Skeletal muscle satellite cell (primary cell): Measurements from ENCODE around the gene SMOC2.

ENCODE experiments used
- H3K27me3 ChIP-seq: 2 replicates; pipeline ENCODE4 v1.7.0; 2013; ENCODE audit warnings: low read length; ENCODE audit not compliant: control insufficient read depth, insufficient read depth
- H3K36me3 ChIP-seq: 2 replicates; pipeline ENCODE4 v1.7.0; 2013; ENCODE audit warnings: mild to moderate bottlenecking, control low read depth, low read length; ENCODE audit not compliant: insufficient read depth
- H3K4me1 ChIP-seq: 2 replicates; pipeline ENCODE4 v1.7.0; 2013; ENCODE audit warnings: low read length; ENCODE audit not compliant: control insufficient read depth, insufficient read depth
- H3K4me2 ChIP-seq: 2 replicates; pipeline ENCODE4 v1.7.0; 2013; ENCODE audit warnings: mild to moderate bottlenecking, low read length
- H3K4me3 ChIP-seq: 2 replicates; pipeline ENCODE4 v1.7.0; 2013; ENCODE audit warnings: low read length
- H3K9ac ChIP-seq: 2 replicates; pipeline ENCODE4 v1.7.0; 2013; ENCODE audit warnings: mild to moderate bottlenecking, low read depth, low read length, moderate library complexity
- H3K9me3 ChIP-seq: replicated peaks from 2 replicates; pipeline ENCODE4 v1.7.0; 2013; ENCODE audit warnings: mild to moderate bottlenecking, control low read depth, low read length

SMOC2 gene

DNA sequence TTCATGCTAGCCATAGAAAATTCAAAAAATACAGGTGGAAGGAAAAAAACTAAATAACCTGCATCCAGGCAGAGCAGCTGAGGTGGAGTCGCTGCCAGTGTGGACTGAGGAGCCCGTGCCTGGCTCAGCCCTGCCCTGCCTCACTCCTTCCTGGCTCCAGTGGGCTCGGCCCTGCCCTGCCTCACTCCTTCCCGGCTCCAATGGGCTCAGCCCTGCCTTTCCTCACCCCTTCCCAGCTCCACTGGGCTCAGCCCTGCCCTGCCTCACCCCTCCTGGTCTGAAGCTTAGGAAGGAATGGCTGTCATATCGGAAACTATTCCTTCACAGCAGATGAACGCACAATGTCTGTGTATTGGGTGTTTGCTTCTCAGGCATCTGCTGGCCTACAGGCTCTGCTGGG lies 142.1 kb downstream of the SMOC2 start:
- Histone ChIP-seq H3K9ac (no peak overlapping the region), H3K27me3 (no peaks in the 10 kb centered on the region), H3K4me1 (no peaks in the 10 kb centered on the region), H3K4me3 (no peak overlapping the region), H3K9me3 (peaks cover 20% of the 10 kb centered on the region), H3K4me2 (no peak overlapping the region), H3K36me3 (no peaks in the 10 kb centered on the region)

DNA sequence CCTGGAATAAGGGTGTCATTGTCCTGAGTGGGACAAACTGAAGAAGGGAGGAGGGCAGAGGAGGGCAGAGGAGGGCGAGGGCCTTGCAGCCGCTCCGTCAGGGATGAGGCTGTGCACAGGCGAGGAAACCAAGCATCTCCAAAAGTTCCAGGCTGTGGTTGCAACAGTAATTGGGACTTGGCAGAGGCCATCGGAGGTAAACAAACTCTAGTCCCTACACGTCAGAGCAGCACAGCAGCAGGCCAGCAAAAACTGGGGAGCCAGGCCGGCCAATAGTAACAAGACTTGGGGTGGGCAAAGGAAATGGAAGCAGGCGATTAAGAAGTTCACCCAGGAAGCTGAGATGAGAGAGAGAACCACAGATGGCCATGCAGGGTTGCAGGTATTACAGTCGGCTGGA lies 142.8 kb downstream of the SMOC2 start:
- H3K4me1 ChIP-seq: no peaks in the 10 kb centered on the region
- H3K36me3 ChIP-seq: no peaks in the 10 kb centered on the region
- H3K9me3 ChIP-seq: peaks cover 19% of the 10 kb centered on the region
- no peak overlapping the region for H3K4me2 ChIP-seq
- no peak overlapping the region for H3K9ac ChIP-seq
- no peaks in the 10 kb centered on the region for H3K27me3 ChIP-seq
- H3K4me3 ChIP-seq: no peak overlapping the region

DNA sequence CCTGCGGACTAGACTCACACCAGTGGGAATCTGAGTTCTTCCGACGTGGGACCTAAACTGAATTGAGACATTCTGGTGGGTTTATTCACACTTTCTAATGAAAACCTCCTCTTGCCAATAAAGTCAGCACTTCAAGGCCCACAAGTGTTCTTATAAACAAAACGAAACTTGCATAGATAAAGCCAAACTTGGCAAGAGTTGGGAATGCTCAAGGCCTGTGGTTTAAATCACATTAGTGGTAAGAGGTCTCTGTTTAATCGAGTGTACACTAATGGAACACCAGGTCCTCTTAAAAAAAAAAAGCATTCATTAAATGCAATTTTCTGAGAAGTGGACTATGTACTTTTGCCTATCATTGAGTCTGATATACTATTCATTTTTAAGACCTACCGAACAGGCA lies 143.3 kb downstream of the SMOC2 start:
- Histone ChIP-seq H3K4me2 (no peak overlapping the region), H3K4me3 (no peak overlapping the region), H3K9ac (no peak overlapping the region), H3K9me3 (peaks cover 19% of the 10 kb centered on the region), H3K27me3 (no peaks in the 10 kb centered on the region), H3K4me1 (no peaks in the 10 kb centered on the region), H3K36me3 (no peaks in the 10 kb centered on the region)

DNA sequence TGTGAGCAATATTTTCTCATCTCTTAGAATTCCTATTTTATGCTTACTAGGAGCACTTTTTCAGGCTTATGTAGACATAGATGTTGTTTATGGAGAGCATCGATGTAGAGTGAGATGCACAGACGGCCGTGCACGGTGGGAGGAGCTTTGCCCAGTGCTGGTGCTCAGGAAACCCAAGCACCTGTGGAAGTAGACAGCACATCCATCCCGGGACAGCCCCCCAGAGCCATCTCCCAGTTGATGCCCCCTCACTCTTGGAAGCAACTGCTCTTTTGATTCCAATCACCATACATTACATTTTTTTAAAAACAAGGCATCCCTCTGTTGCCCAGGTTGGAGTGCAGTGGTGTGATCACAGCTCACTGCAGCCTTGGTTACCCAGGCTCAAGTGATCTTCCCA lies 143.7 kb downstream of the SMOC2 start:
- no peaks in the 10 kb centered on the region for H3K4me1 ChIP-seq
- H3K36me3 ChIP-seq: no peaks in the 10 kb centered on the region
- H3K4me2 ChIP-seq: no peak overlapping the region
- no peaks in the 10 kb centered on the region for H3K27me3 ChIP-seq
- H3K9me3 ChIP-seq: peaks cover 19% of the 10 kb centered on the region
- H3K9ac ChIP-seq: no peak overlapping the region
- H3K4me3 ChIP-seq: no peak overlapping the region

DNA sequence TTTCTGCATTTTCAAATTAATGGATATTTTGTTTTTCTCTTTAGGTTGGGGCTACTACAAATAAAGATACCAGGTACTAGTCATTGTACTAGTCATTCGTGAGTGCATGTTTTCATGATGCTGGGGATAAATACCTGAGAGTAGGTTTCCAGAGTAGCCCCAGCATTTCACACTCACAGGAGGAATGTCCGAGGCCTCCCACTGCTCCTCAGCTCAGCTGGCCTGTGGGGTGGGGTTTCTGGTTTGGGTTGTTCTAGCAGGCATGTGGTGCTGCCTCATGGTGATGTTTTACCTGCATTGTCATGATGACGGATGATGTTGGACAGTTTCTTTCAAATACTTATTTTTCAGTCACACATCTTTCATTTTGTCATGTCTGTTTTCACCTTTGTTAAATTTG lies 144.5 kb downstream of the SMOC2 start:
- Histone ChIP-seq H3K4me2 (no peak overlapping the region), H3K4me1 (no peaks in the 10 kb centered on the region), H3K4me3 (no peak overlapping the region), H3K27me3 (no peaks in the 10 kb centered on the region), H3K9me3 (peaks cover 19% of the 10 kb centered on the region), H3K36me3 (no peaks in the 10 kb centered on the region), H3K9ac (no peak overlapping the region)

DNA sequence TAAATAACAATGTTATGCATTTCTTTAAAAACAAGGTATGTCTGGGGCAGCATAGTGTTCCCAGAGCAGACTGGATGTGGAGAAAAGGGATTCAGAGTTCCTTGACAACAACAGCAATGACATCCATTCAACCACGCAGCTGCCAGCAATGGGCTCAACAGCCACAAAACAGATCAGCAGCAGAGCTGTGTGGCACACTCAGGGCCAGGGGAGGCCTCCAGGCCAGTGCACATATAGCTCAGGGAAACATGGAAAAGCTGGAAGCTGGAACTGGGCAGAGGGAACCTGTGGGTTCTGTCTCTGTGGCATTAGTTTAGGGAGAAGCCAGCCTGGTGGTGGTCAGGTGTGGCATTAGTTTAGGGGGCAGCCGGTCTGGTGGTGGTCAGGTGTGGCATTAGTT lies 148.3 kb downstream of the SMOC2 start:
- no peaks in the 10 kb centered on the region for H3K36me3 ChIP-seq
- H3K4me3 ChIP-seq: no peak overlapping the region
- H3K4me1 ChIP-seq: no peaks in the 10 kb centered on the region
- peaks cover 6% of the 10 kb centered on the region for H3K9me3 ChIP-seq
- H3K9ac ChIP-seq: no peak overlapping the region
- no peak overlapping the region for H3K4me2 ChIP-seq
- H3K27me3 ChIP-seq: no peaks in the 10 kb centered on the region

DNA sequence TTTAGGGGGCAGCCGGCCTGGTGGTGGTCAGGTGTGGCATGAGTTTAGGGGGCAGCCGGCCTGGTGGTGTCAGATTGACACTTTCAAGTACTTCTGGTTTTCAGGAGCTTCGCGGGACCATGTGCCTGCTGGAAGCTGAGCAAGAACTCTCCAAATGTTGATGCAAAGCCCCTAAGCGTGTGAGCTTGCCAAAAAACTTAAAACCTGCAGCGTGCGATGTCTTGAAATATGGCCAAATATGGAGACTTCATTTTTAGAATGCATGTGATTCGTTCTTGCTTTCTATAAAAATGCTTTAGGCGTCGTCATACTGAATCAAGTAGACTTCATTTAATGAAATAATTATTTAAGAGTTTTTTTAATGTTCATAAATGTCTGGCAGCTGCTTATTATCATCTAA lies 149.4 kb downstream of the SMOC2 start:
- Histone ChIP-seq H3K36me3 (no peaks in the 10 kb centered on the region), H3K27me3 (no peaks in the 10 kb centered on the region), H3K4me2 (no peak overlapping the region), H3K9ac (no peak overlapping the region), H3K4me3 (no peak overlapping the region), H3K4me1 (no peaks in the 10 kb centered on the region), H3K9me3 (peaks cover 2% of the 10 kb centered on the region)

DNA sequence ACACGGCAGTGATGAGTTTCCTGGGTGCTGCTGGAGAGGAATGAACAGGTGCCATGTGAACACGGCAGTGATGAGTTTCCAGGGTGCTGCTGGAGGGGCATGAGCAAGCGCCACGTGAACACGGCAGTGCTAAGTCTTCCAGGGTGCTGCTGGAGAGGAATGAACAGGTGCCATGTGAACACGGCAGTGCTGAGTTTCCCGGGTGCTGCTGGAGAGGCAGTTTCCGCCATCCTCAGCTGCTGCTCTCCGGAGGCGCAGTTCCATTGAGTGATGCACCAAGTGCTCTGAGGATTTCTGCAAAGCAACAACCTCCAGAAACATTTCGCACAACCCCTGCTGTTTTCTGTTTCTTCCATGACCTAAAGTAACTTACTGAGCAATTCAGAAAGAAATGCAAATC lies 155.4 kb downstream of the SMOC2 start:
- Histone ChIP-seq H3K4me1 (no peaks in the 10 kb centered on the region), H3K9me3 (no peaks in the 10 kb centered on the region), H3K9ac (no peak overlapping the region), H3K4me2 (no peak overlapping the region), H3K36me3 (no peaks in the 10 kb centered on the region), H3K27me3 (no peaks in the 10 kb centered on the region), H3K4me3 (no peak overlapping the region)

DNA sequence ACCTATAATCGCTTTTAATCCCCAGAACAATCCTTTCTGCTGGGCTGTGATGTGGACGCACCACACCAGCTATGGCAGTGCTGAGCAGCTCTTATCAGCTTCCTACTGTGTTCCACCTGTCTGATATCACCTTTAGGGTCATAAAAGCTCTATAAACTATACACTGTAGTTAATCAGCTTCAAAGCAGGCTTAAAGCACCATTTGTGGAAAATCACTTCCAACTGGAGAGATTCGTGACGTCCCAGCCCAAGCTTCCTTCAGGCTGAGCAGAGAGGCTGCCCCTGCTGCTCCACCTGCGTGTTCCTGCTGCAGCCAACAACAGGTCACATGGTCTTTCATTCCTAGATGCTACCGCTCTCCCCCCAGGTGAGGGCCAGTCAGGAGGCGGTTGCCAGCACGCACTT lies 156.5 kb downstream of the SMOC2 start:
- Histone ChIP-seq H3K4me1 (no peaks in the 10 kb centered on the region), H3K36me3 (no peaks in the 10 kb centered on the region), H3K9me3 (no peaks in the 10 kb centered on the region)

DNA sequence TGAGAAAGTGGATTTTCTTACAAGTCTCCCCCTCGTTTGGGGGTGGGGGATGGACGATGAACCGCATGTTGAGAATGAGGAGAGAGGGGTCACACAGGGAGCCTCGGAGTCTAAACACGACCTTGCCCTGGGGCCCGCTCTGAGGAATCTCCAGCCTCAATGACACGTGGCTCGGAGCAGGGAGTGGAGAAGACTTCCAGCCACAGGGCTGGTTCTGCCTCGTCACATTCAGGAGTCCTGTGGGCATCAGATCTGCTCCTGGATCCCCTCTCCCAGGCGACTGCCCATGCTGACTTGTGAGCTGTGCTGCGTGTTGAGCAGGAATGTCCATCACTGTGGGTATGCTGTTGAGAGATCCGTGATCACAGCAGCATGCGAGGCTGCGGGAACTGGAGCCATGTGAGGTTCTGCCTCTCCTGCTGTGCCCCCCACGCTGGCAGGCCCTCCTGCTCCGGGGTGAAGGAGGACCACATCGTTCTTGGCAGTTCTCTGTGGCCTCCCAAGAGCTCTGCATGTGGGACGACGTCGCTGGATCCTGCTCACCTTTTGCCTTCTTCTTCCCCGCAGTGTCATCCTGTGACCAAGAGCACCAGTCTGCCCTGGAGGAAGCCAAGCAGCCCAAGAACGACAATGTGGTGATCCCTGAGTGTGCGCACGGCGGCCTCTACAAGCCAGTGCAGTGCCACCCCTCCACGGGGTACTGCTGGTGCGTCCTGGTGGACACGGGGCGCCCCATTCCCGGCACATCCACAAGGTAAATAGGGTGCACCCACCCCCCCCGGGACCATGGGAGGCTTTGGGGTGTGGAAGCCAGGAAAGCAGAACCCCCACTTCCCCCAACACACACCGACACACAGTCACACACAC lies 157.5 kb downstream of the SMOC2 start:
- H3K9me3 ChIP-seq: peaks cover 2% of the 10 kb centered on the region
- no peak overlapping the region for H3K4me2 ChIP-seq
- no peaks in the 10 kb centered on the region for H3K4me1 ChIP-seq
- no peaks in the 10 kb centered on the region for H3K27me3 ChIP-seq
- no peak overlapping the region for H3K4me3 ChIP-seq
- H3K36me3 ChIP-seq: no peaks in the 10 kb centered on the region
- no peak overlapping the region for H3K9ac ChIP-seq

More for the DNA sequence above, 156.5 kb downstream of the SMOC2 start:
- H3K27me3 ChIP-seq: no peaks in the 10 kb centered on the region
- H3K4me3 ChIP-seq: no peak overlapping the region
- H3K9ac ChIP-seq: no peak overlapping the region
- no peak overlapping the region for H3K4me2 ChIP-seq

DNA sequence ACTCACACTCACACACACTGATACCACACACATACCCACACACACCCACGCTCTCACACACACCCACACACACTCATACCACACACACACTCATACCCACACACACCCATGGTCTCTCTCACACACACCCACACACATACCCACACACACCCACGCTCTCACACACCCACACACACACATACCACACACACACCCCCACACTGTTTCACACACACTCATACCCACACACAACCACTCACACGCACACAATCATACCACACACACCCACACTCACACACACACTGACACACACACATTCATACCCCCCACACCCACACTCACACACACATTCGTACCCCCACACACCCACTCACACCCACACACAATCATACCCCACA lies 158.1 kb downstream of the SMOC2 start:
- H3K4me1 ChIP-seq: no peaks in the 10 kb centered on the region
- no peak overlapping the region for H3K4me2 ChIP-seq
- no peak overlapping the region for H3K4me3 ChIP-seq
- H3K9ac ChIP-seq: no peak overlapping the region
- H3K9me3 ChIP-seq: peaks cover 3% of the 10 kb centered on the region
- no peaks in the 10 kb centered on the region for H3K27me3 ChIP-seq
- H3K36me3 ChIP-seq: no peaks in the 10 kb centered on the region

DNA sequence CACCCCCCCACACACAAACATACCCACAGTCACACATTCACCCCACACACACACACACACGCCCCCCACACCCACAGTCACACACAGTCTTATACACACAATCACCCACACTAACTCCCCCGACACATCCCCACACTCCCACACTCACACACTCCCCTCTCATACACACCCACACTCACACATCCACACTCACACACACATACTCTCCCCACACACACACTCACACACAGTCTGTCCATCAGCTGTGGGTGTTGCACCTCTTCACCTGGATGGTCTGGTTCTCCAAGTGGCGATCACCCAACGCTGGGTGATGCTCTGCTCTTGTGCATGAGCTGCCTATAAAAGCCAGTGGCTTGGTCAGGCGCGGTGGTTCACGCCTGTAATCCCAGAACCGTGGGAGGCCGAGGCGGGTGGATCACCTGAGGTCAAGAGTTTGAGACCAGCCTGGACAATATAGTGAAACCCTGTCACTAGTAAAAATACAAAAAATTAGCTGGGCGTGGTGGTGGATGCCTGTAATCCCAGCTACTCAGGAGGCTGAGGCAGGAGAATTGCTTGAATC lies 158.9 kb downstream of the SMOC2 start:
- Histone ChIP-seq H3K27me3 (no peaks in the 10 kb centered on the region), H3K4me2 (no peak overlapping the region), H3K4me3 (no peak overlapping the region), H3K4me1 (no peaks in the 10 kb centered on the region), H3K9ac (no peak overlapping the region), H3K9me3 (peaks cover 6% of the 10 kb centered on the region), H3K36me3 (no peaks in the 10 kb centered on the region)
